ENCODE results near the gene SMYD4. TPM values are rescaled to one million over a fixed set of nuclear protein-coding genes. Genes with fewer than 3 reads are reported as not detected.

Gene SMYD4
- total RNA-seq, 6 donors from 2014 or later, result 9.1 to 28.3 (median 17.3) TPM

- DNase-seq (peak; percentile 50 to 86), ATAC-seq (ENCODE audit: low FRiP score in 2 of 2) (peak; percentile 64 to 77)
- peak overlapping the region in 2 of 4 donors; percentile 39 to 48 for H3K4me3 ChIP-seq
- no peaks in the 10 kb centered on the region for H3K27me3 ChIP-seq
- no peaks in the 10 kb centered on the region for H3K36me3 ChIP-seq
- WGBS, 2 donors, result 45 to 59% methylated on average over 16 to 18 of the region's 18 CpGs
- H3K27ac ChIP-seq, result peak overlapping the region; percentile 30 to 97 (median 71)
- peaks cover 6 to 43% (median 25%) of the 10 kb centered on the region in 4 donors for H3K4me1 ChIP-seq
- H3K9me3 ChIP-seq, result no peaks in the 10 kb centered on the region
- TF ChIP-seq EP300 (IDR thresholded peaks at IDR 0.05), result no peak
- peak in 1 of 4 donors; percentile 89 for TF ChIP-seq POLR2A (IDR thresholded peaks at IDR 0.05)
- peak in 2 of 6 experiments; percentile 12 to 18 for TF ChIP-seq CTCF (IDR thresholded peaks at IDR 0.05)
- TF ChIP-seq POLR2AphosphoS5 (IDR thresholded peaks at IDR 0.05), result no peak
Observed at GRCh38 chr17:1752425-1753262, 77.1 kb downstream of the SMYD4 start.

- no peak for TF ChIP-seq CTCF (IDR thresholded peaks at IDR 0.05)
- TF ChIP-seq POLR2A (IDR thresholded peaks at IDR 0.05), result peak in 1 of 4 donors; percentile 60
- no peak for TF ChIP-seq EP300 (IDR thresholded peaks at IDR 0.05)
- no peak for TF ChIP-seq POLR2AphosphoS5 (IDR thresholded peaks at IDR 0.05)
- Histone ChIP-seq H3K4me3 (no peak overlapping the region), H3K36me3 (no peaks in the 10 kb centered on the region), H3K4me1 (peaks cover 13 to 63% (median 34%) of the 10 kb centered on the region in 4 donors), H3K27me3 (no peaks in the 10 kb centered on the region), H3K9me3 (no peaks in the 10 kb centered on the region), H3K27ac (peak overlapping the region in 2 of 4 donors; percentile 73 to 97)
- 76% methylated on average over 7 to 8 of the region's 9 CpGs for WGBS, 2 donors
- DNase-seq, result peak; percentile 44 to 59
- peak in 1 of 2 donors; percentile 1 for ATAC-seq (ENCODE audit: low FRiP score in 2 of 2)
Observed at GRCh38 chr17:1750628-1751027, 79.1 kb downstream of the SMYD4 start.

GRCh38 chr17:1746975-1747543 is 82.6 kb downstream of the SMYD4 start:
- peak overlapping the region; percentile 45 to 93 (median 70) for H3K27ac ChIP-seq
- ATAC-seq (ENCODE audit: low FRiP score in 2 of 2) (peak; percentile 75 to 92), DNase-seq (peak; percentile 89 to 95)
- H3K27me3 ChIP-seq, result no peaks in the 10 kb centered on the region
- no peaks in the 10 kb centered on the region for H3K9me3 ChIP-seq
- H3K36me3 ChIP-seq, result no peaks in the 10 kb centered on the region
- peak; percentile 99 to 100 (median 100) for TF ChIP-seq EP300 (IDR thresholded peaks at IDR 0.05)
- peak in 2 of 4 donors; percentile 37 to 83 for TF ChIP-seq POLR2A (IDR thresholded peaks at IDR 0.05)
- TF ChIP-seq CTCF (IDR thresholded peaks at IDR 0.05), result peak in 1 of 6 experiments; percentile 16
- peak; percentile 85 to 97 for TF ChIP-seq POLR2AphosphoS5 (IDR thresholded peaks at IDR 0.05)
- H3K4me3 ChIP-seq, result no peak overlapping the region
- H3K4me1 ChIP-seq, result peaks cover 8 to 53% (median 19%) of the 10 kb centered on the region in 4 donors
- WGBS, 2 donors, result 63 to 70% methylated on average over 5 to 20 of the region's 22 CpGs

GRCh38 chr17:1745513-1746020 is 84.1 kb downstream of the SMYD4 start:
- TF ChIP-seq CTCF (IDR thresholded peaks at IDR 0.05), result no peak
- TF ChIP-seq EP300 (IDR thresholded peaks at IDR 0.05), result no peak
- no peak for TF ChIP-seq POLR2AphosphoS5 (IDR thresholded peaks at IDR 0.05)
- TF ChIP-seq POLR2A (IDR thresholded peaks at IDR 0.05), result no peak
- no peaks in the 10 kb centered on the region for H3K27me3 ChIP-seq
- peak overlapping the region in 2 of 4 donors; percentile 4 to 93 for H3K27ac ChIP-seq
- no peak overlapping the region for H3K4me3 ChIP-seq
- 88 to 100% methylated on average over 6 of the region's 12 CpGs for WGBS, 2 donors
- no peaks in the 10 kb centered on the region for H3K9me3 ChIP-seq
- DNase-seq, result peak in 1 of 2 donors; percentile 52
- no peaks in the 10 kb centered on the region for H3K36me3 ChIP-seq
- no peak for ATAC-seq (ENCODE audit: low FRiP score in 2 of 2)
- peaks cover 6 to 41% (median 12%) of the 10 kb centered on the region in 4 donors for H3K4me1 ChIP-seq
